CD4-positive, alpha-beta T cell treated with Interleukin-21 for 1 hour (primary cell): Measurements from ENCODE around the gene FAF1.
"Not testable (repeated sequence)": the region's sequence is repeated elsewhere in the genome, so short reads cannot be mapped to it uniquely, and the experiment has no call there.

Experiments used
- DNase-seq: peaks from one replicate; pipeline ENCODE4 v3.0.0-alpha.2; 2020

Gene FAF1

GRCh38 chr1:50609508-50609907 is 350.6 kb downstream of the FAF1 start:
- DNase-seq: no peak

GRCh38 chr1:50605186-50605875 is 354.7 kb downstream of the FAF1 start:
- DNase-seq: peak; percentile 14

- no peak for DNase-seq
These were observed 355.5 kb downstream of the FAF1 start for GRCh38 chr1:50604580-50604979.

GRCh38 chr1:50603274-50604271 is 356.5 kb downstream of the FAF1 start:
- DNase-seq: no peak

GRCh38 chr1:50599546-50599945 is 360.5 kb downstream of the FAF1 start:
- no peak for DNase-seq

DNA sequence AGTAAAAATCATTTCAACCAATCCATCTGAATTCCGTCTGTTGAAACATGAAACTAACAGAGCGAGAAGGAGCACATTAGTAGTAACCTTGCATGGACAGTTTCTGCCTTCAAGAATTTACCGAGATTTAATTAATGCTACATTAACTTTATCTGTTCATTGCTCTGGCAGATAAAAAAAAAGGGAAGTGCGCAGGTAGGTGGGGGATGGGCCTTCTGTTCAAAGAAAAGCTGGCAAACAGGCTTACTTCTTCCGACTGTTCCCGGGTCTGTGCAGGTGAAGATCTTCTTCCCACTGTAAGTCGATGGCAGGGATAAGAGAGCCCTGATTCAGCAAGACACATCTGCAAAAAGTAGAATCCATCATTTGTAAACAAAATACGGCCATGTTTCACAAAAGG is 364.2 kb downstream of the FAF1 start:
- DNase-seq: no peak

GRCh38 chr1:50593515-50593914 is 366.6 kb downstream of the FAF1 start:
- no peak for DNase-seq

DNA sequence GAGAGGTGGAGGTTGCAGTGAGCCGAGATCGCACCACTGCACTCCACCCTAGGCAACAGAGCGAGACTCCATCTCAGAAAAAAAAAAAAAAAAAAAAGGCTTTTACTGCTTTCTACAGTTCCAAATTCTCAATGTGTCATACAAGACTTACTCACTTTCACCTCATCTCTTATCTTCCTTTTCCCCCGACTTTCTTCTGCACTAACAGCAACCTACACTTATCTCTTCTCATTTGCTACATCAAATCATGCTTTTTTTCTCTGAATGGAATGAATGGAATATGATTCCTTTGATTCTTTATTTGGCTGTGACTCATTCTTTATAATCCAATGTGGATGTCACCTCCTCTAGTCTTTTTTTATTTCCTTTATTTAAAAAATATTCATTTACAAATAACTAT is 368.5 kb downstream of the FAF1 start:
- no peak for DNase-seq

GRCh38 chr1:50582346-50582745 is 377.7 kb downstream of the FAF1 start:
- DNase-seq: no peak

- no peak for DNase-seq
These were observed 390.0 kb downstream of the FAF1 start for GRCh38 chr1:50570066-50570468.

GRCh38 chr1:50568782-50569181 is 391.3 kb downstream of the FAF1 start:
- DNase-seq: no peak

GRCh38 chr1:50566405-50566804 is 393.7 kb downstream of the FAF1 start:
- DNase-seq: no peak

- no peak for DNase-seq
These were observed 395.6 kb downstream of the FAF1 start for GRCh38 chr1:50564417-50564816.

- DNase-seq: no peak
These were observed 398.0 kb downstream of the FAF1 start for GRCh38 chr1:50562106-50562505.

GRCh38 chr1:50559421-50559820 is 400.6 kb downstream of the FAF1 start:
- no peak for DNase-seq

- DNase-seq: no peak
These were observed 406.1 kb downstream of the FAF1 start for GRCh38 chr1:50553921-50554320.

DNA sequence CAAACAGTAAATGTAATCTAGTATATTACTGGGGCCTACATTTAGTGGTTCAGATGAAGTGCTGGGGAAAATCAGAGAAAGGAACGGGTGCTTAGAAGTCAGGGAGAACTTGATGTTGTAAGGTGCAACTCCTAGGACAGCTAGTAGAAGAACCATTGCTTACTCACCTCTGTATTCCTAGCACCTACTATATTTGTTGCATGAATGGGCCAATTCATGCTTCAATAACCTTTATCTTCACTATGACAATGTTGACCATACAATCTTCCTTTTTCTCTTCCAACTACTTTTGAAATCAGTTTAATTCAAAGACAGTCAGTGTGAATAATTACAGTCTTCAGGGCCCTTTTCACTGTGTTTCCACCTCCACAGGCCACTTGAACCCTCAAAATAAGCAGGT is 411.8 kb downstream of the FAF1 start:
- DNase-seq: no peak

- DNase-seq: no peak
These were observed 417.7 kb downstream of the FAF1 start for GRCh38 chr1:50542362-50542761.

DNA sequence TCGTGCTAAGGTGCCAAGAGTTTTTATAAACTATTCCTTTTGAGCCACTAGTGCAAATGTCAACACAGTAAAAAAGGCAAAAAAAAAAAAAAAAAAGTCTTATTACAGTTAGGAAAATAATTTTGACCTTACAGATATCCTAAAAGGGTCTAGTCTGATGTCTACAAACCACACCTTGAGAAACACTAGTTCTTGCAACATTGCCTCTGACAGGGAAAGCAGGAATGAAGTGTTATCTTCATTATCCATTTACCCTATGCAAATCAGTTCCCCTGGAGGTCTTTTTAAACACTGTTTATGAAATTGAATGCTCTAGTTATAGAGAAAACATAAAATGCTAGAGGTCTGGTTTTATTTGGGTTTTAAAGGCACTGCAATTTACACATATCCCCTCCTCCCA is 421.6 kb downstream of the FAF1 start:
- DNase-seq: no peak

DNA sequence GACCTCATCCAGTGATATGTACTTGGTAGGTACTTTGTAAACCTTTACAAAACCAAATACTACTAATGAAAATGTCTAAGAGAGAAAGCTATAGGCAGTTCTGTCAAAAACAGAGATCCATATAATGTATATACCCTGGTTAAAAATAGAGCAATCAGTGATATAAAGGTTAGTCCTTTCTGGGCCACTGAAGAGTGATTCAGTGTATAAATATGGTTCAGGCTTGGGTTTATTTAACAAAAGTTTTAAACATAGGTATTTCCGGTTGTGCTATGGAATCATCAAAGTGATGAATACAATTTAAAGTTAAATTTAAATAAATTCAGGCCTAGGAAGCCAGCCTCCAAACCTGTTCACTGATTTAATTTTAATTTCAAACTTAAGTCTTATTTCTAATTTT is 428.5 kb downstream of the FAF1 start:
- no peak for DNase-seq

DNA sequence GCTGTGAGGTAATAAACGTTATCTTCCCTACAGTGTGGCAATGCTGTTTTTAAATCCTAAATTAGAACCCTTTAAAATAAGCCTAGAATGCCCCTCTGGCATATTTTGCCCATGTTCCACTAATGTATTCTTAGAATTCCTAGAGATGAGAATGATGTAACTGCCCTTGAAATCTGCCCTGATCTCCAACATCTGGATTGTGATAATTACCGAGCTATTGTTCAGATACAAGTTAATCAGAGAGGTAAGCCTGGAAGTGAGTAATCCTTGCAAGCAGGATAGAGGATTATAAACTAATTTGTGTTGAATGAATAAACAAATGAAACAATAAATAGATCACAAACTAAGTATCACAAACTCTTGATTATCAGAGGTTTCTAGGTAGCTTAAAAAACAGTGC is 429.0 kb downstream of the FAF1 start:
- no peak for DNase-seq

- no peak for DNase-seq
These were observed 430.6 kb downstream of the FAF1 start for GRCh38 chr1:50529510-50529909.

- not testable (repeated sequence) for DNase-seq
These were observed 432.1 kb downstream of the FAF1 start for GRCh38 chr1:50527987-50528320.

DNA sequence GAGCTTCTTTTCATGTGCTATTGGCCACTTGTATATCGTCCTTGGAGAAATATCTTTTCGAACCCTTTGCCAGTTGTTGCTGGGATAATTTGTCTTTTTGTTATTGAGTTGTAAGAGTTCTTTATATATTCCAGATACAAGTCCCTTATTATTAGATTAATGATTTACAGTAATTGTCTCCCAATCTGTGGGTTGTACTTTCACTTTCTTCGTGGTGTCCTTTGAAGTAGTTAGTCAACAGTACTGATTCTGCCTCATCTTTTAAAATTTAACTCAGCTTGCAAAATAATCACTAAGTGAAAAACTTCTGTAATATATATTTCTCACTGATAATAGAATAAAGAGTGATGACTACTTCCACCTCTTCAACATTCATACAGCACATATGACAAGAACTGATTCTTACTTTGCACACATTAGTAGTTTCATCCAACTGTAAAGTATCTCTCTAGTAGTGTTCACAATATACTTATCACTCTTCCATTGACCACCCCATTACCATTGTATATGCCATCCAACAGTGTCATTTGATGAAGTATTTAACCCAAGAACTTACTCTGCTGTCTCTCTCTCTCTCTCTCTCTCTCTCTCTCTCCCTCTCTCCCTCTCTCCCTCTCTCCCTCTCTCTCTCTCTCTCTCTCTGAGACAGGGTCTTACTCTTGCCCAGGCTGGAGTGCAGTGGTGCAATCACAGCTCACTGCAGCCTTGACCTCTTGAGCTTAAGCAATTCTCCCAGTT is 432.6 kb downstream of the FAF1 start:
- no peak for DNase-seq
